ENCODE data around the gene RAI1. TPM values are rescaled to one million over a fixed set of nuclear protein-coding genes. Genes with fewer than 3 reads are reported as not detected.

Gene RAI1
- total and polyA plus RNA-seq, 2 experiments from 2014 or later, result 0.87 to 0.89 TPM

DNA sequence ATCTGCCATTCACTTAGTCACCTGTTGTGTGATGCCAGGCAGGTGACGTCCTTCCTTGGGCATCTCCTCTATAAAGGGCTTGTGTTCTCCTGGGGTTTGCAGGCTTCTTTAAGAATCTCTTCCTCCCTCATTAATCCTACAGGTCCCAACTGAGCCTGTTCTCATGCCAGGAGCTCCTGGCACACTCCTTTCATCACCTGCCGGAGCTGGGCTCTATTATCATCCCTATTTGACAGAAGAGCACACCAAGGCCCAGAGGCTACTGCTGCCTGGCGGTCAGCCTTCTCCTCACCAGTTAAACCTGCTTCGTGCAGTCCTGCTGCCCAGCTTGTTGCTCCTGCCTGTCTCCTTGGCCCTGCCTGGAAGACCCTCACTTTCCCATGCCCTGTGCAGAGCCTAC is 51.2 kb downstream of the RAI1 start:
- H3K79me2 ChIP-seq (replicated peaks; ENCODE audit: insufficient read depth), result no peaks in the 10 kb centered on the region

DNA sequence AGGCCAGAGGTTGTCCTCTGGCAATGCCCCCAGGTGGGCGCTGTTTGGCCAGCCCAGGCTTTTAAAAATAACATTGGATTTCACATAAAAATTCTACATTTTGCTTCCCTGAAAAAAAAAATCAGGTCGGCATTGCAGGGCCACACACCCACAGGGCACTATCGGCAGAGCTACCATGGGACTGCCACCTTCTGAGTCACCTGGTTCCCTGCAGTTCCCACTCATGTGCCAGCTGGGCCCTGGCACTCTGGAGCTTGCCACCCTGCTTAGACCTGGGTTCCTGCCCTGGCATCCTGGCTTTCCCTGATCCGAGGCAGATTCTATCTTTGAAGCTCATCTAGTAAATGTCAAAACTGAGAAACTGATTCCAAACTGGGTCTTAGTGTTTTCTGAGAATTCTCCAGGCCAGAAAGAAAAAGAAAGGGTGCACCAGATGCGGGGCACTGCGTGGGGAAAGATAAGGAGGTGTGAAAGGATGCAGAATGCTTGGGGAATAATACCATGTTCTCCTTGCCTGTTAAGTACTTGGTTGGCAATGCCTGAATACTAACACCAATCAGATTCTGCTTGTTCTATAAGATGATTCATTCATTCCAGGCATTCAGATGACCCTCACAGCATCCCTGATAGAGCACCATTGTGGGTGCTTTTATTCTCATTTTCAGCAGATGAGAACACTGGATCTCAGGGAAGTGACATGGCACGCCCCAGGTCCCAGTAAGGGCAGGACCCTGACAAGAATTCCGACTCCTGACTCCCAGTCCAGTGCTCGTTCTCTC is 51.8 kb downstream of the RAI1 start:
- Histone ChIP-seq H3K79me2 (replicated peaks; ENCODE audit: insufficient read depth) (no peaks in the 10 kb centered on the region), H3K27ac (ENCODE audit: low read depth) (no peak overlapping the region), H3K4me1 (ENCODE audit: insufficient read depth) (no peaks in the 10 kb centered on the region; the same call in 1 of the 2 replicates), H3K27me3 (ENCODE audit: insufficient read depth) (peaks cover 23% of the 10 kb centered on the region), H3K4me3 (no peak overlapping the region), H3K4me2 (no peak overlapping the region), H3K9me2 (ENCODE audit: insufficient read depth) (no peaks in the 10 kb centered on the region), H2AFZ (no peak overlapping the region), H3K36me3 (ENCODE audit: insufficient read depth) (no peaks in the 10 kb centered on the region), H3F3A (replicated peaks; ENCODE audit: low read depth) (no peaks in the 10 kb centered on the region), H4K20me1 (replicated peaks; ENCODE audit: insufficient read depth) (no peaks in the 10 kb centered on the region)
- Mint-ChIP-seq H3K4me3 (no peak overlapping the region), H3K27me3 (ENCODE audit: insufficient read depth, low read depth, poor library complexity) (peaks cover 27% of the 10 kb centered on the region), H3K4me1 (peaks cover 14% of the 10 kb centered on the region), H3K36me3 (ENCODE audit: low read depth) (no peaks in the 10 kb centered on the region), H3K27ac (no peak overlapping the region), H3K9me3 (no peaks in the 10 kb centered on the region)
- no peak for DNase-seq (ENCODE audit: low spot score)
- ATAC-seq, result no peak
- TF ChIP-seq ZNF114 (CRISPR knock-in tag; IDR thresholded peaks at IDR 0.05) (no peak), EZH2 (IDR thresholded peaks at IDR 0.05; ENCODE audit: low read depth, unreplicated experiment) (no peak), POLR2AphosphoS5 (IDR thresholded peaks at IDR 0.05; ENCODE audit: low read depth) (no peak), EZH2phosphoT487 (IDR thresholded peaks at IDR 0.05; ENCODE audit: unreplicated experiment) (no peak), NANOG (IDR thresholded peaks at IDR 0.05; ENCODE audit: borderline replicate concordance) (no peak)
- TF ChIP-seq, protein P1, sequence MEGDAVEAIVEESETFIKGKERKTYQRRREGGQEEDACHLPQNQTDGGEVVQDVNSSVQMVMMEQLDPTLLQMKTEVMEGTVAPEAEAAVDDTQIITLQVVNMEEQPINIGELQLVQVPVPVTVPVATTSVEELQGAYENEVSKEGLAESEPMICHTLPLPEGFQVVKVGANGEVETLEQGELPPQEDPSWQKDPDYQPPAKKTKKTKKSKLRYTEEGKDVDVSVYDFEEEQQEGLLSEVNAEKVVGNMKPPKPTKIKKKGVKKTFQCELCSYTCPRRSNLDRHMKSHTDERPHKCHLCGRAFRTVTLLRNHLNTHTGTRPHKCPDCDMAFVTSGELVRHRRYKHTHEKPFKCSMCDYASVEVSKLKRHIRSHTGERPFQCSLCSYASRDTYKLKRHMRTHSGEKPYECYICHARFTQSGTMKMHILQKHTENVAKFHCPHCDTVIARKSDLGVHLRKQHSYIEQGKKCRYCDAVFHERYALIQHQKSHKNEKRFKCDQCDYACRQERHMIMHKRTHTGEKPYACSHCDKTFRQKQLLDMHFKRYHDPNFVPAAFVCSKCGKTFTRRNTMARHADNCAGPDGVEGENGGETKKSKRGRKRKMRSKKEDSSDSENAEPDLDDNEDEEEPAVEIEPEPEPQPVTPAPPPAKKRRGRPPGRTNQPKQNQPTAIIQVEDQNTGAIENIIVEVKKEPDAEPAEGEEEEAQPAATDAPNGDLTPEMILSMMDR (conservative IDR thresholded peaks at IDR 0.05; ENCODE audit: low read depth in 2 of 2), result no peak
- TF ChIP-seq, protein P2, sequence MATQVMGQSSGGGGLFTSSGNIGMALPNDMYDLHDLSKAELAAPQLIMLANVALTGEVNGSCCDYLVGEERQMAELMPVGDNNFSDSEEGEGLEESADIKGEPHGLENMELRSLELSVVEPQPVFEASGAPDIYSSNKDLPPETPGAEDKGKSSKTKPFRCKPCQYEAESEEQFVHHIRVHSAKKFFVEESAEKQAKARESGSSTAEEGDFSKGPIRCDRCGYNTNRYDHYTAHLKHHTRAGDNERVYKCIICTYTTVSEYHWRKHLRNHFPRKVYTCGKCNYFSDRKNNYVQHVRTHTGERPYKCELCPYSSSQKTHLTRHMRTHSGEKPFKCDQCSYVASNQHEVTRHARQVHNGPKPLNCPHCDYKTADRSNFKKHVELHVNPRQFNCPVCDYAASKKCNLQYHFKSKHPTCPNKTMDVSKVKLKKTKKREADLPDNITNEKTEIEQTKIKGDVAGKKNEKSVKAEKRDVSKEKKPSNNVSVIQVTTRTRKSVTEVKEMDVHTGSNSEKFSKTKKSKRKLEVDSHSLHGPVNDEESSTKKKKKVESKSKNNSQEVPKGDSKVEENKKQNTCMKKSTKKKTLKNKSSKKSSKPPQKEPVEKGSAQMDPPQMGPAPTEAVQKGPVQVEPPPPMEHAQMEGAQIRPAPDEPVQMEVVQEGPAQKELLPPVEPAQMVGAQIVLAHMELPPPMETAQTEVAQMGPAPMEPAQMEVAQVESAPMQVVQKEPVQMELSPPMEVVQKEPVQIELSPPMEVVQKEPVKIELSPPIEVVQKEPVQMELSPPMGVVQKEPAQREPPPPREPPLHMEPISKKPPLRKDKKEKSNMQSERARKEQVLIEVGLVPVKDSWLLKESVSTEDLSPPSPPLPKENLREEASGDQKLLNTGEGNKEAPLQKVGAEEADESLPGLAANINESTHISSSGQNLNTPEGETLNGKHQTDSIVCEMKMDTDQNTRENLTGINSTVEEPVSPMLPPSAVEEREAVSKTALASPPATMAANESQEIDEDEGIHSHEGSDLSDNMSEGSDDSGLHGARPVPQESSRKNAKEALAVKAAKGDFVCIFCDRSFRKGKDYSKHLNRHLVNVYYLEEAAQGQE (IDR thresholded peaks at IDR 0.05; ENCODE audit: unreplicated experiment), result no peak

More for the DNA sequence above, 51.2 kb downstream of the RAI1 start:
- no peaks in the 10 kb centered on the region for H3K9me2 ChIP-seq (ENCODE audit: insufficient read depth)
- no peaks in the 10 kb centered on the region for H3K36me3 ChIP-seq (ENCODE audit: insufficient read depth)
- no peak overlapping the region for H3K27ac ChIP-seq (ENCODE audit: low read depth)
- H3F3A ChIP-seq (replicated peaks; ENCODE audit: low read depth), result no peaks in the 10 kb centered on the region
- no peaks in the 10 kb centered on the region for H3K9me3 Mint-ChIP-seq
- no peak for TF ChIP-seq NANOG (IDR thresholded peaks at IDR 0.05; ENCODE audit: borderline replicate concordance)
- TF ChIP-seq CREB1 (CRISPR knock-in tag; IDR thresholded peaks at IDR 0.05; ENCODE audit: low read depth), result no peak
- TF ChIP-seq, protein P1 (conservative IDR thresholded peaks at IDR 0.05; ENCODE audit: low read depth in 2 of 2), result no peak
- no peak for TF ChIP-seq POLR2AphosphoS5 (IDR thresholded peaks at IDR 0.05; ENCODE audit: low read depth)
- no peak for TF ChIP-seq EZH2phosphoT487 (IDR thresholded peaks at IDR 0.05; ENCODE audit: unreplicated experiment)
- TF ChIP-seq ZNF114 (CRISPR knock-in tag; IDR thresholded peaks at IDR 0.05), result no peak
- TF ChIP-seq EZH2 (IDR thresholded peaks at IDR 0.05; ENCODE audit: low read depth, unreplicated experiment), result no peak
- TF ChIP-seq, protein P3, sequence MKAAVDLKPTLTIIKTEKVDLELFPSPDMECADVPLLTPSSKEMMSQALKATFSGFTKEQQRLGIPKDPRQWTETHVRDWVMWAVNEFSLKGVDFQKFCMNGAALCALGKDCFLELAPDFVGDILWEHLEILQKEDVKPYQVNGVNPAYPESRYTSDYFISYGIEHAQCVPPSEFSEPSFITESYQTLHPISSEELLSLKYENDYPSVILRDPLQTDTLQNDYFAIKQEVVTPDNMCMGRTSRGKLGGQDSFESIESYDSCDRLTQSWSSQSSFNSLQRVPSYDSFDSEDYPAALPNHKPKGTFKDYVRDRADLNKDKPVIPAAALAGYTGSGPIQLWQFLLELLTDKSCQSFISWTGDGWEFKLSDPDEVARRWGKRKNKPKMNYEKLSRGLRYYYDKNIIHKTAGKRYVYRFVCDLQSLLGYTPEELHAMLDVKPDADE (IDR thresholded peaks at IDR 0.05), result no peak
- H3K4me3 ChIP-seq, result no peak overlapping the region
- no peaks in the 10 kb centered on the region for H3K36me3 Mint-ChIP-seq (ENCODE audit: low read depth)
- H3K27me3 Mint-ChIP-seq (ENCODE audit: insufficient read depth, low read depth, poor library complexity), result peaks cover 34% of the 10 kb centered on the region
- ATAC-seq (no peak), DNase-seq (ENCODE audit: low spot score) (no peak)
- H3K4me1 Mint-ChIP-seq, result peaks cover 15% of the 10 kb centered on the region
- H2AFZ ChIP-seq, result no peak overlapping the region
- H3K4me3 Mint-ChIP-seq, result no peak overlapping the region
- H3K27ac Mint-ChIP-seq, result no peak overlapping the region
- no peaks in the 10 kb centered on the region for H4K20me1 ChIP-seq (replicated peaks; ENCODE audit: insufficient read depth)
- peaks cover 30% of the 10 kb centered on the region for H3K27me3 ChIP-seq (ENCODE audit: insufficient read depth)
- no peak overlapping the region for H3K4me2 ChIP-seq
- no peaks in the 10 kb centered on the region; the same call in 1 of the 2 replicates for H3K4me1 ChIP-seq (ENCODE audit: insufficient read depth)

All from GM23338 (cell line).